GM21737 (cell line): Measurements from ENCODE around the gene ERICH3.
"Not testable (repeated sequence)": the region's sequence is repeated elsewhere in the genome, so short reads cannot be mapped to it uniquely, and the experiment has no call there.

Experiments used
- ATAC-seq: cut with Tn5 transposase; IDR thresholded peaks from one replicate; pipeline ENCODE4 v1.9.1; 2021; ENCODE audit warnings: mild to moderate bottlenecking, moderate library complexity; ENCODE audit not compliant: unreplicated experiment

Gene ERICH3

GRCh38 chr1:74679811-74680210, 6.2 kb upstream of the ERICH3 start:
- ATAC-seq: no peak

GRCh38 chr1:74677926-74678325, 4.3 kb upstream of the ERICH3 start:
- no peak for ATAC-seq

GRCh38 chr1:74674278-74675048, 871 bp upstream of the ERICH3 start:
- no peak for ATAC-seq

GRCh38 chr1:74670866-74671265, 2.7 kb downstream of the ERICH3 start:
- not testable (repeated sequence) for ATAC-seq

GRCh38 chr1:74654708-74655107, 18.9 kb downstream of the ERICH3 start:
- no peak for ATAC-seq

GRCh38 chr1:74652711-74653139, 20.9 kb downstream of the ERICH3 start:
- peak; percentile 99 for ATAC-seq

- ATAC-seq: no peak
Observed at GRCh38 chr1:74650561-74650960, 23.0 kb downstream of the ERICH3 start.

- ATAC-seq: no peak
Observed at GRCh38 chr1:74641876-74642275, 31.7 kb downstream of the ERICH3 start.

GRCh38 chr1:74641161-74641560, 32.4 kb downstream of the ERICH3 start:
- ATAC-seq: no peak

- ATAC-seq: no peak
Observed at GRCh38 chr1:74637296-74637695, 36.3 kb downstream of the ERICH3 start.

GRCh38 chr1:74629283-74629682, 44.3 kb downstream of the ERICH3 start:
- ATAC-seq: no peak

GRCh38 chr1:74623716-74624115, 49.9 kb downstream of the ERICH3 start:
- ATAC-seq: no peak

- no peak for ATAC-seq
Observed at GRCh38 chr1:74620242-74620641, 53.4 kb downstream of the ERICH3 start.

GRCh38 chr1:74618974-74619373, 54.6 kb downstream of the ERICH3 start:
- no peak for ATAC-seq

GRCh38 chr1:74613894-74614293, 59.7 kb downstream of the ERICH3 start:
- no peak for ATAC-seq

GRCh38 chr1:74611887-74612286, 61.7 kb downstream of the ERICH3 start:
- no peak for ATAC-seq

GRCh38 chr1:74610961-74611360, 62.6 kb downstream of the ERICH3 start:
- ATAC-seq: no peak

GRCh38 chr1:74609810-74610371, 63.7 kb downstream of the ERICH3 start:
- ATAC-seq: no peak

- ATAC-seq: no peak
Observed at GRCh38 chr1:74596717-74597116, 76.9 kb downstream of the ERICH3 start.

- ATAC-seq: no peak
Observed at GRCh38 chr1:74593887-74594866, 79.4 kb downstream of the ERICH3 start.

GRCh38 chr1:74592580-74593355, 80.8 kb downstream of the ERICH3 start:
- no peak for ATAC-seq
